Measurements from ENCODE around the gene GSE1. TPM values are rescaled to one million over a fixed set of nuclear protein-coding genes. Genes with fewer than 3 reads are reported as not detected.

GSE1 gene
- total RNA-seq, 1 donor = 23.1 TPM

DNA sequence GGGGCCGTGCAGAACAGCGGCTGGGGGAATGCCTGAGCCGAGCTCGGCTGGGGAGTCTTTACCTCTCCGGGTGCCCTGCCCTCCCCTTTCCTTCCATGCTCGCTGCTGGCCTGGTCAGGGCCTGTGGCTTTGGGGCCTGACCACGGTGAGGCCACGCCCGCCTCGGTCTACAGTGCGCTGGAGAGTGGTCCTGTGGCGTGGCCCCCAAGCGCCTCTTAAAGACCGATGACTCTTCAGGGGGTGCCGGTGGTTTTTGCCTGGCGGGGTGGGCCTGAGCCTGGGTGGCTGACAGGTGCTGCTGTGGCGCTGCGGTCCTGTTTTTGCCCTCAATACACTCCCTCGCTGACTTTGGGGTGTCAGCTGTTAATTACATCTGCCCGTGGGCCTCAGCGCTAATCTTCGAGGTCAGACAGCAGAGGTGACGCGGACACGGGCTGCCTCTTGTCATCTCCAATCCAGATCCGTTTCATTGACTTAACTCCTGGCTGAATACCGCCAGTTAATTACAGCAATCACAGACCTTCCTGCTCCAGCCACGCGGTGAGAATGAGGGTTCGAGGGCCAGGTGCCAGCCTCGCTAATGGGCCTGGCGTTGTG is 29.7 kb downstream of the GSE1 start:
- TF ChIP-seq, protein P1, sequence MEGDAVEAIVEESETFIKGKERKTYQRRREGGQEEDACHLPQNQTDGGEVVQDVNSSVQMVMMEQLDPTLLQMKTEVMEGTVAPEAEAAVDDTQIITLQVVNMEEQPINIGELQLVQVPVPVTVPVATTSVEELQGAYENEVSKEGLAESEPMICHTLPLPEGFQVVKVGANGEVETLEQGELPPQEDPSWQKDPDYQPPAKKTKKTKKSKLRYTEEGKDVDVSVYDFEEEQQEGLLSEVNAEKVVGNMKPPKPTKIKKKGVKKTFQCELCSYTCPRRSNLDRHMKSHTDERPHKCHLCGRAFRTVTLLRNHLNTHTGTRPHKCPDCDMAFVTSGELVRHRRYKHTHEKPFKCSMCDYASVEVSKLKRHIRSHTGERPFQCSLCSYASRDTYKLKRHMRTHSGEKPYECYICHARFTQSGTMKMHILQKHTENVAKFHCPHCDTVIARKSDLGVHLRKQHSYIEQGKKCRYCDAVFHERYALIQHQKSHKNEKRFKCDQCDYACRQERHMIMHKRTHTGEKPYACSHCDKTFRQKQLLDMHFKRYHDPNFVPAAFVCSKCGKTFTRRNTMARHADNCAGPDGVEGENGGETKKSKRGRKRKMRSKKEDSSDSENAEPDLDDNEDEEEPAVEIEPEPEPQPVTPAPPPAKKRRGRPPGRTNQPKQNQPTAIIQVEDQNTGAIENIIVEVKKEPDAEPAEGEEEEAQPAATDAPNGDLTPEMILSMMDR (IDR thresholded peaks at IDR 0.05; ENCODE audit: insufficient read depth, low read length) = no peak
- H3K4me3 ChIP-seq (ENCODE audit: low read depth, low read length) = no peak overlapping the region
- DNase-seq (ENCODE audit: low read depth) = no peak

DNA sequence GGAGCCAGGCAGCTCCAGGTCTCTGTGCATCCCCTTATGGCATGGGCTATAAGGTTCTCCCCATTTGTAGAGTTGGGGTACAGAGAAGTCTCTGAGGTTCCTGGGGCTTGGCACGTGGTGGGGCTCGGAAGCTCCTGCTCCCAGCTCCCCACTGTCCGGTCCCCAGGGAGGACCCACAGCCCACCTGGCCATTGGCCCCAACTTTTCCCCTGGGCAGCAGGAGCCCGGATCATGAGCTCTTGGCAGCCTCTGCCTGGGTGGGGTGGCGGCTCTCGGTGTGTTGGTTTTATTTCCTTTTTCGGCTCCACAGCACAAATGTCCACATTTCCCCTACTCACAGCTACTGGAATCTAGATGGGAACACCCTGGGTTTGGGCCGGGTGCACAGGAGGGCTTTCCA is 30.5 kb downstream of the GSE1 start:
- TF ChIP-seq, protein P1 (IDR thresholded peaks at IDR 0.05; ENCODE audit: insufficient read depth, low read length) = no peak
- DNase-seq (ENCODE audit: low read depth) = no peak
- no peak overlapping the region for H3K4me3 ChIP-seq (ENCODE audit: low read depth, low read length)

DNA sequence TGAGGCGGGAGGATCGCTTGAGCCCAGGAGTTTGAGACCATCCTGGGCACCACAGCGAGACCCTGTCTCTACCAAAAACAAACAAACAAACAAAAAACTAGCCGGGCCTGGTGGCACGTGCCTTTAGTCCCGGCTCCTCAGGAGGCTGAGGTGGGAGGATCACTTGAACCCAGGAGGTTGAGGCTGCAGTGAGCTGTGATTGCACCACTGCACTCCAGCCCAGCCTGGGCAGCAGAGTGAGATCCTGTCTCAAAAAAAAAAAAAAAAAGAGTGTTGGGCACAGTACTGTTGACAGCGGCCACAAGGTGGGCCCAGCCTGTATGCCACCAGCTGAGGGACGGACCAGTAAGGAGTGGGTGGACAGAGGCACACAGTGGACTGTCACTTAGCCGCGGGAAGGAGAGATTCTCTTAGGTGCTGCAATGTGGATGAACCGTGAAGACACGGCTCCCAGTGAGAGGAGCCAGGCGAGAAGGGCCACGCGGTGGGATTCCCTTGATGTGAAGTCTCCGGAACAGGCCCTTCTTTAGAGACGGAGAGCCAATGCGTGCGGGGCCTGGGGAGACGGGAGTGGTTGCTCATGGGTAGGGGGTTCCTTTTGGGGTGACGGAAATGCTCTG is 31.1 kb downstream of the GSE1 start:
- TF ChIP-seq, protein P1 (IDR thresholded peaks at IDR 0.05; ENCODE audit: insufficient read depth, low read length) = no peak
- H3K4me3 ChIP-seq (ENCODE audit: low read depth, low read length) = no peak overlapping the region
- no peak for DNase-seq (ENCODE audit: low read depth)

DNA sequence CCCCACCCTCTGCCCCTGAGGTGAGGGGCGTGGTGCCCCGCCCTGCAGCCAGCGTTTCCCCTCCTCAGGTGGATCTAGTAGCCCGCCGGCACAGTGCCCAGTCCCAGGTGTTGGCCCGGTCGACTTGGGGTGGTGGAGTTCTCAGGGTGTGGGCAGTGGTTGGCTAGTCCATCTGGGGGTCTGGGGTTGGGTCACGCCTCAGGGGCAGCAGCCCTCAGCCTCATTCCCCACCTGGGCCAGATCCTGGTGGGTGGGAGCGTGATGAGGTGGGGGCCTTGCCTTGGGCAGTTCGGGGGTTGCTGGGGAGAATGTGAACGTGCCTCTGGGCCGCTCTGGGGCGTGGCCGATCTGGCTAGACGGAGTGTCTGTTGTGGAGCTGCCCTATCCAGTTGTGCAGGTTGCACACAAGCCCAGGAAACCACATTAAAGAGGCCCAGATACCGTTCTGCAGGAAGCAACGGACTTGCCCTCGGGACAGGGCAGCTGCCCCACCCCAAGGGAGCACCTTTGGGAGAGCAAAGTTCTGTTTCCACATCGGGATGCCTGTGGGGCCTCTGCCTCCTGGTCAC is 32.0 kb downstream of the GSE1 start:
- TF ChIP-seq, protein P1 (IDR thresholded peaks at IDR 0.05; ENCODE audit: insufficient read depth, low read length) = no peak

DNA sequence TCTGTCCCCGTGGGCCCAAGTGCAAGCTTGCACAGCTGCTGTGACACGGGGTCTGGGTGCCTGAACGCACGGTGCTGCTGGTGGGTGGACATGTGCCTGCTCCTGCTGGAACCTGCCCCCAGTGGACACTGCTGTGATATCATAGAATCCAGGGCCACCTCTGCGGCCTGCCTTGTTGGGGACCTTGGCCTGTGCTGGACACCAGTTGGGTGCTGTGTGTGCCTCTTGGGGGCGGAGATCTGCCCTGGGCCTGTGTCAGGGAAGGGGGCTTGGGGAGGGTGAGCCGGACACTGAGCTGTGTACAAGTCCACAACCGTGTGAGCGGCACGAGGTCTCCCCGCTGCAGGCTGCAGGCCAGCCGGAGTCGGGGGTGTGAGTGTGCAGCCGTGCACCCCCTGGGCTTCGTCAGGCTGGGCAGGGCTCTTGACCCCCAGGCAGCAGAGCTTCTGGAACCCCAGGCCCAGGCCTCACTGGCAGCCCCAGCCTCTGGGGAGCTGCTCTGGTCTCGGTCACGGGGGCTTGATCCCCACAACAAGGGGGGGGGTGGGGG is 33.3 kb downstream of the GSE1 start:
- TF ChIP-seq, protein P1 (IDR thresholded peaks at IDR 0.05; ENCODE audit: insufficient read depth, low read length) = no peak
- no peak for DNase-seq (ENCODE audit: low read depth)
- H3K4me3 ChIP-seq (ENCODE audit: low read depth, low read length) = no peak overlapping the region

More for the DNA sequence above, 32.0 kb downstream of the GSE1 start:
- no peak for DNase-seq (ENCODE audit: low read depth)
- H3K4me3 ChIP-seq (ENCODE audit: low read depth, low read length) = no peak overlapping the region

DNA sequence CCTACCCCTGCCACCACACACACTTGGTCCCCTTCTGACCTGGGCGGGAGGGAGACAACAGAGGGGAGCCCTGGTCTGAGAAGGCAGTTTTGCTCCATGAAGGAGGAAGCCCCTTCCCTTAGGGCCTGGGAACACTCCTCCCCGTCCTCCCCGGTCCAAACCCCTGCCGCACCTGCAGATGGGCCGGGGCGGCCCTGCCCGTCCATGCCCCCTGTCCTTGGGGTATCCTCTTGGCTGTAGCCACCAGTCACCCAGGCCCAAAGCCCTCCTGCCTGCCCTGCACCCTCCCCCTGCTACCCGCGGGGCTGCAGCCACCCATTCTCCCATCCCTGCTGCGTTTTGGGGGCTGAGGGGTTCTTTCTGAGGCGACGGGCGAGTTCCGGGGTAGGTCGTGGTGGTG is 33.9 kb downstream of the GSE1 start:
- H3K4me3 ChIP-seq (ENCODE audit: low read depth, low read length) = no peak overlapping the region
- TF ChIP-seq, protein P1 (IDR thresholded peaks at IDR 0.05; ENCODE audit: insufficient read depth, low read length) = no peak
- no peak for DNase-seq (ENCODE audit: low read depth)
